Measurements from ENCODE around the gene CENPM.

GRCh38 chr22:41929418-41929810, 17.5 kb downstream of the CENPM start:
- no peak for TF ChIP-seq ZNF274 (IDR thresholded peaks at IDR 0.05; ENCODE audit: low read depth, low read length)
- no peak for TF ChIP-seq YY1 (IDR thresholded peaks at IDR 0.05; ENCODE audit: insufficient read depth, insufficient read length)
